Hepatocyte (in vitro differentiated cells): Measurements from ENCODE around the gene TRAF3. TPM values are rescaled to one million over a fixed set of nuclear protein-coding genes. Genes with fewer than 3 reads are reported as not detected.

Source experiments
- DNase-seq: peaks from one replicate; pipeline ENCODE4 v3.0.0-alpha.2; 2016; ENCODE audit warnings: low spot score
- H2AFZ ChIP-seq: fragments of 200-600 bp; sonication (generic); 2 replicates; pipeline ENCODE4 v1.6.0; 2016; ENCODE audit warnings: antibody characterized with exemption, mild to moderate bottlenecking
- H3K27ac ChIP-seq: fragments of 200-600 bp; sonication (generic); 2 replicates; pipeline ENCODE4 v1.5.1; 2016; ENCODE audit warnings: mild to moderate bottlenecking
- H3K27me3 ChIP-seq: fragments of 200-600 bp; sonication (generic); 2 replicates; pipeline ENCODE4 v1.6.1; 2016
- H3K36me3 ChIP-seq: fragments of 200-600 bp; sonication (generic); replicated peaks from 2 replicates; pipeline ENCODE4 v1.5.1; 2016; ENCODE audit warnings: low read depth; ENCODE audit not compliant: insufficient read depth
- H3K4me1 ChIP-seq: fragments of 200-600 bp; sonication (generic); 2 replicates; pipeline ENCODE4 v1.5.1; 2016; ENCODE audit warnings: mild to moderate bottlenecking, moderate library complexity; ENCODE audit not compliant: insufficient read depth
- H3K4me2 ChIP-seq: fragments of 200-600 bp; sonication (generic); 2 replicates; pipeline ENCODE4 v1.6.0; 2016
- H3K4me3 ChIP-seq: fragments of 200-600 bp; sonication (generic); 2 replicates; pipeline ENCODE4 v1.5.1; 2016; ENCODE audit warnings: mild to moderate bottlenecking
- H3K79me2 ChIP-seq: fragments of 200-600 bp; sonication (generic); 2 replicates; pipeline ENCODE4 v1.6.0; 2017; ENCODE audit warnings: mild to moderate bottlenecking
- H3K9me2 ChIP-seq: fragments of 200-600 bp; sonication (generic); replicated peaks from 2 replicates; pipeline ENCODE4 v1.6.0; 2017; ENCODE audit warnings: mild to moderate bottlenecking; ENCODE audit not compliant: insufficient read depth
- H3K9me3 ChIP-seq: fragments of 200-600 bp; sonication (generic); 2 replicates; pipeline ENCODE4 v1.5.1; 2016; ENCODE audit warnings: low read depth, mild to moderate bottlenecking
- H4K20me1 ChIP-seq: fragments of 200-600 bp; sonication (generic); 2 replicates; pipeline ENCODE4 v1.6.0; 2016; ENCODE audit warnings: mild to moderate bottlenecking; ENCODE audit not compliant: insufficient read depth, poor library complexity, severe bottlenecking
- CTCF ChIP-seq: fragments of 200-600 bp; sonication (generic); IDR thresholded peaks from 2 replicates; pipeline ENCODE4 v1.5.1; 2016; ENCODE audit warnings: antibody characterized with exemption, mild to moderate bottlenecking; ENCODE audit not compliant: poor library complexity
- EZH2 ChIP-seq: fragments of 200-600 bp; sonication (generic); IDR thresholded peaks from 2 replicates; pipeline ENCODE4 v1.6.1; 2016; ENCODE audit warnings: antibody characterized with exemption, mild to moderate bottlenecking, borderline replicate concordance
- EZH2phosphoT487 ChIP-seq: fragments of 200-600 bp; sonication (generic); IDR thresholded peaks from one replicate; pipeline ENCODE4 v1.6.1; 2018; ENCODE audit warnings: antibody characterized with exemption, mild to moderate bottlenecking, low read depth, moderate library complexity; ENCODE audit not compliant: unreplicated experiment, severe bottlenecking
- WGBS: methylation state at CpG from one replicate; pipeline ENCODE4 v1.1.6; 2016; ENCODE audit warnings: low lambda C conversion rate; ENCODE audit errors: missing lambda C conversion rate; 5-methylcytosine and 5-hydroxymethylcytosine counted together
- polyA plus RNA-seq: library from polyadenylated mRNA; unstranded; fragments of >200 nt; fragmentation: Nextera tagmentation; extraction: Ambion mirVana; gene quantifications from 2 replicates; pipeline ENCODE4 v1.2.1, GENCODE V29; 2016
- total RNA-seq: library from RNA; depleted of rRNA; stranded (reverse); fragments of >200 nt; gene quantifications from 2 replicates; pipeline ENCODE4 v1.2.3, GENCODE V29; 2014

The TRAF3 gene
- total and polyA plus RNA-seq, 2 experiments from 2014 or later: 8.0 to 15.8 TPM

- H3K79me2 ChIP-seq: peaks cover 10% of the 10 kb centered on the region
- H3K36me3 ChIP-seq: no peaks in the 10 kb centered on the region
- no peaks in the 10 kb centered on the region for H3K9me3 ChIP-seq
- no peak overlapping the region for H3K4me2 ChIP-seq
- H3K4me1 ChIP-seq: peaks cover 4% of the 10 kb centered on the region
- H3K27me3 ChIP-seq: no peaks in the 10 kb centered on the region
- H3K4me3 ChIP-seq: no peak overlapping the region
- no peaks in the 10 kb centered on the region for H3K9me2 ChIP-seq
- H3K27ac ChIP-seq: no peak overlapping the region
- no peaks in the 10 kb centered on the region for H4K20me1 ChIP-seq
- TF ChIP-seq EZH2phosphoT487 (no peak), EZH2 (no peak), CTCF (no peak)
- no peak for DNase-seq
- WGBS: 92% methylated on average over 4 of the region's 4 CpGs
- H2AFZ ChIP-seq: no peak overlapping the region
These were observed 76.9 kb downstream of the TRAF3 start for GRCh38 chr14:102854091-102854703.

- no peaks in the 10 kb centered on the region for H3K27me3 ChIP-seq
- no peak overlapping the region for H3K4me2 ChIP-seq
- H3K4me1 ChIP-seq: no peaks in the 10 kb centered on the region
- no peak for DNase-seq
- H3K27ac ChIP-seq: no peak overlapping the region
- no peaks in the 10 kb centered on the region for H3K9me2 ChIP-seq
- H2AFZ ChIP-seq: no peak overlapping the region
- H3K36me3 ChIP-seq: no peaks in the 10 kb centered on the region
- no peaks in the 10 kb centered on the region for H3K9me3 ChIP-seq
- 89% methylated on average over 2 of the region's 2 CpGs for WGBS
- H3K79me2 ChIP-seq: peaks cover 6% of the 10 kb centered on the region
- no peak overlapping the region for H3K4me3 ChIP-seq
- H4K20me1 ChIP-seq: no peaks in the 10 kb centered on the region
- TF ChIP-seq EZH2 (no peak), CTCF (no peak), EZH2phosphoT487 (no peak)
These were observed 78.9 kb downstream of the TRAF3 start for GRCh38 chr14:102856179-102856578.

GRCh38 chr14:102857444-102857843 is 80.2 kb downstream of the TRAF3 start:
- H3K9me3 ChIP-seq: peaks cover 5% of the 10 kb centered on the region
- no peak overlapping the region for H3K27ac ChIP-seq
- TF ChIP-seq EZH2: no peak
- no peak for TF ChIP-seq CTCF
- no peak for TF ChIP-seq EZH2phosphoT487
- no peaks in the 10 kb centered on the region for H3K27me3 ChIP-seq
- no peaks in the 10 kb centered on the region for H3K9me2 ChIP-seq
- no peak overlapping the region for H3K4me3 ChIP-seq
- peaks cover 6% of the 10 kb centered on the region for H3K79me2 ChIP-seq
- no peaks in the 10 kb centered on the region for H4K20me1 ChIP-seq
- H3K36me3 ChIP-seq: no peaks in the 10 kb centered on the region
- H3K4me2 ChIP-seq: no peak overlapping the region
- DNase-seq: no peak
- 81% methylated on average over 2 of the region's 2 CpGs for WGBS
- no peak overlapping the region for H2AFZ ChIP-seq
- H3K4me1 ChIP-seq: no peaks in the 10 kb centered on the region

GRCh38 chr14:102859911-102860310 is 82.7 kb downstream of the TRAF3 start:
- H4K20me1 ChIP-seq: no peaks in the 10 kb centered on the region
- DNase-seq: no peak
- no peaks in the 10 kb centered on the region for H3K36me3 ChIP-seq
- no peak overlapping the region for H2AFZ ChIP-seq
- H3K4me1 ChIP-seq: no peaks in the 10 kb centered on the region
- H3K9me3 ChIP-seq: peaks cover 5% of the 10 kb centered on the region
- H3K27me3 ChIP-seq: no peaks in the 10 kb centered on the region
- no peak overlapping the region for H3K27ac ChIP-seq
- TF ChIP-seq EZH2phosphoT487 (no peak), EZH2 (no peak), CTCF (no peak)
- H3K4me2 ChIP-seq: no peak overlapping the region
- WGBS: 97% methylated on average over 1 of the region's 1 CpG
- no peaks in the 10 kb centered on the region for H3K79me2 ChIP-seq
- H3K4me3 ChIP-seq: no peak overlapping the region
- no peaks in the 10 kb centered on the region for H3K9me2 ChIP-seq
